ENCODE results near the gene PEX11A.
"Not testable (repeated sequence)": the region's sequence is repeated elsewhere in the genome, so short reads cannot be mapped to it uniquely, and the experiment has no call there.

The PEX11A gene

DNA sequence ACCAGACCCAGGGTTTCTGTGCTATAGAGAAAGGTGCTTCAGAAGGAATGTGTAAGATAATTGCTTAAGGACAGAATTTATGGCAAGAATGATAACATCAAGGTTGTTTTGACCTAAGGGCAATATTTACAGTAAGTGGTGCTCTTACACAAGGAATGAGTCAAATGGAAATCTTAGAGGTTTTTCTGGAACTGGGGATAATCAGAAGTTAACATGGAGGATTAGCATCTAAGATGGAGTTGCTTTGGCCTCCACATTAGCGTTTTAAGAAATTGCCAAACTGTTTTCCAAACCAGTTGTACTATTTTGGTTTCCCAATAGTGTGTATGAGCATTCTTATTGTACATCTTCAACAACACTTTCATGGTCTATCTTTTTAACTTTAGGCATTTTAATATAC, 3.1 kb upstream of the PEX11A start:
- H3K4me3 ChIP-seq (replicated peaks; ENCODE audit: low read depth, low read length): no peak overlapping the region
- no peak for TF ChIP-seq CTCF (IDR thresholded peaks at IDR 0.05; ENCODE audit: low read depth, low read length, missing control alignments)
- DNase-seq (ENCODE audit: extremely low read depth, low read depth): no peak

GRCh38 chr15:89693091-89693490, 2.5 kb upstream of the PEX11A start:
- no peak for DNase-seq (ENCODE audit: extremely low read depth, low read depth)
- TF ChIP-seq CTCF (IDR thresholded peaks at IDR 0.05; ENCODE audit: low read depth, low read length, missing control alignments): no peak
- H3K4me3 ChIP-seq (replicated peaks; ENCODE audit: low read depth, low read length): no peak overlapping the region

DNA sequence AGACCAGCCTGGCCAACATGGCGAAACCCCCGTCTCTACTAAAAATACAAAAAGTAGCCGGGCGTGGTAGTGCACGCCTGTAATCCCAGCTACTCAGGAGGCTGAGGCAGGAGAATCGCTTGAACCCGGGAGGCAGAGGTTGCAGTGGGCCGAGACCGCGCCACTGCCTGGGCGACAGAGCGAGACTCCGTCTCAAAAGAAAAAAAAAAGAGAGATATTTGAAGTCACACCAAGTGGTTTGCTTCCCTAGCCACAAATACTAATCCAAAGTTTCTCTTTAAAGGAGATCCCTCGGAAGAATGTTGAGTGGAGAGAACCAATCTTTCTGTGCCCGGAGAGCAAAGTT, 651 bp downstream of the PEX11A start:
- DNase-seq (ENCODE audit: extremely low read depth, low read depth): not testable (repeated sequence)
- peak overlapping the region; percentile 90 for H3K4me3 ChIP-seq (replicated peaks; ENCODE audit: low read depth, low read length)

DNA sequence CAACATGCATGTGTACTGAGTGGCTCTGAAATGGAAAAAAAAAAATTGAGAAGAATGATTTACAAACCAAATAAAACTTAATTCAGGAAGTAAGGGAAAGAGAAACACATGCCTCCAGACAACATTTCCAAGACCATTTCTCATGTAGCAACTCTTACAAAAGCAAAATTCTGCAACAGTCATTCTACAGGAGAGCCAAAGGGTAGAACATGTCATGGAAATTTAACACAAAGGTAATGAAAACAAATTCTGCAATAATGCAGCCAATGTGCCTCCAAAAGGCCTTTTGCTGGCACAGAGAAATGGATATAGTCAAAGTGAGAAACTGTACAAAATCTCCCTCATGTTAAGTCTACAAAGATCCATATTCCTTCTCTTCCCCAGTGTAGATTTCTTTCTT, 4.0 kb downstream of the PEX11A start:
- no peak overlapping the region for H3K4me3 ChIP-seq (replicated peaks; ENCODE audit: low read depth, low read length)
- DNase-seq (ENCODE audit: extremely low read depth, low read depth): no peak
- TF ChIP-seq CTCF (IDR thresholded peaks at IDR 0.05; ENCODE audit: low read depth, low read length, missing control alignments): no peak

- no peak for DNase-seq (ENCODE audit: extremely low read depth, low read depth)
- no peak for TF ChIP-seq CTCF (IDR thresholded peaks at IDR 0.05; ENCODE audit: low read depth, low read length, missing control alignments)
- H3K4me3 ChIP-seq (replicated peaks; ENCODE audit: low read depth, low read length): no peak overlapping the region
Observed at GRCh38 chr15:89685995-89686394, 4.6 kb downstream of the PEX11A start.

GRCh38 chr15:89681146-89681545, 9.4 kb downstream of the PEX11A start:
- no peak for TF ChIP-seq CTCF (IDR thresholded peaks at IDR 0.05; ENCODE audit: low read depth, low read length, missing control alignments)
- DNase-seq (ENCODE audit: extremely low read depth, low read depth): no peak
- H3K4me3 ChIP-seq (replicated peaks; ENCODE audit: low read depth, low read length): no peak overlapping the region

DNA sequence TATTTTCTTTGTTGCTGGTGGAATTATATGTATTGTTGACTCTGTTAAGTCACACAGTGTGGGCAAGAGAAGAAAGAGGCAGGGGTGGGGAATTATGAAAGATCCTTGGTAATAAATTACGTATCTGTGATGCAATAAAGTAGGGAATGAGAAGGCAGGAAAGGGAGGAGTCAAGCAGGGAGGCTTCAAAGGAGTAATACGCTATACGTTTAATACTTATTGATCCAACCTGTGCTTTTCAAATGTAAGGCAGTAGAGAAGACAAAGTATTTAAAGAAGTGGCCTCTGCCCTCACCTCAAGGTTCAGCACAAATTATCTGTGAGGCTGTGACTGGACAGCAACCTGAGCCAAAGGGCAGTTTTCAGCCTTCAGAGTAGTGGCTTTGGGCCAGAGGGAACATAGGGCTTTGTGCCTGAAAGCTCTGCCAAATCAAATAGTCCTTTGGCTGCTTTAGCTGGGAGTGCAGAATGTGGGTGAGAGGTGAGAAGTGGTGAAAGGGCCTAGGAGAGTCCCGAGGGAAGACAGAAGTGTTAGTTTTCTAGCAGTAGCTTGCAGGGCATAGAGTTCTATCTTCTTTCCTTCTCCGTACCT, 10.2 kb downstream of the PEX11A start:
- DNase-seq (ENCODE audit: extremely low read depth, low read depth): no peak
- no peak for TF ChIP-seq CTCF (IDR thresholded peaks at IDR 0.05; ENCODE audit: low read depth, low read length, missing control alignments)
- no peak overlapping the region for H3K4me3 ChIP-seq (replicated peaks; ENCODE audit: low read depth, low read length)
